ENCODE results near the gene VGF. TPM values are rescaled to one million over a fixed set of nuclear protein-coding genes. Genes with fewer than 3 reads are reported as not detected.

VGF gene
- total RNA-seq, 3 donors from 2014 or later: 0.38 to 0.84 (median 0.46) TPM

DNA sequence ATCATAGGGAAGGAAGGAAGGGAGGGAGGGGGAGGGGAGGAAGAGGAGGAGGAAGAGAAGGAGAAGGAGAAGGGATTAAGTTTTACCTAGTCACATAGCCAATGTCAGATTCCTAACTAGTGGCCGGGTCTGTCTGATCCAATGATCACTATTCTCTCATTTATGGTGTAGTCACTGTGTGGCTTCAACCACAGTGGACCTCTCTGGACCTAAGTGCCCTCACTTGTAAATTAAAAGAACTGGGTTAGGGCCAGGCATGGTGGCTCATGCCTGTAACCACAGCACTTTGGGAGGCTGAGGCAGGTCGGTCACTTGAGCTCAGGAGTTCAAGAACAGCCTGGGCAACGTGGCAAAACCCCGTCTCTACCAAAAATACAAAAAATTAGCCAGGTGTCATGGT lies 45.1 kb downstream of the VGF start:
- intact Hi-C loops (cut with DNase I, micrococcal nuclease): no loop called here
- TF ChIP-seq, protein P1, sequence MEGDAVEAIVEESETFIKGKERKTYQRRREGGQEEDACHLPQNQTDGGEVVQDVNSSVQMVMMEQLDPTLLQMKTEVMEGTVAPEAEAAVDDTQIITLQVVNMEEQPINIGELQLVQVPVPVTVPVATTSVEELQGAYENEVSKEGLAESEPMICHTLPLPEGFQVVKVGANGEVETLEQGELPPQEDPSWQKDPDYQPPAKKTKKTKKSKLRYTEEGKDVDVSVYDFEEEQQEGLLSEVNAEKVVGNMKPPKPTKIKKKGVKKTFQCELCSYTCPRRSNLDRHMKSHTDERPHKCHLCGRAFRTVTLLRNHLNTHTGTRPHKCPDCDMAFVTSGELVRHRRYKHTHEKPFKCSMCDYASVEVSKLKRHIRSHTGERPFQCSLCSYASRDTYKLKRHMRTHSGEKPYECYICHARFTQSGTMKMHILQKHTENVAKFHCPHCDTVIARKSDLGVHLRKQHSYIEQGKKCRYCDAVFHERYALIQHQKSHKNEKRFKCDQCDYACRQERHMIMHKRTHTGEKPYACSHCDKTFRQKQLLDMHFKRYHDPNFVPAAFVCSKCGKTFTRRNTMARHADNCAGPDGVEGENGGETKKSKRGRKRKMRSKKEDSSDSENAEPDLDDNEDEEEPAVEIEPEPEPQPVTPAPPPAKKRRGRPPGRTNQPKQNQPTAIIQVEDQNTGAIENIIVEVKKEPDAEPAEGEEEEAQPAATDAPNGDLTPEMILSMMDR (IDR thresholded peaks at IDR 0.05): no peak
- Histone ChIP-seq H3K9me3 (no peaks in the 10 kb centered on the region), H3K36me3 (ENCODE audit: low read depth) (no peaks in the 10 kb centered on the region), H3K4me1 (ENCODE audit: low read depth) (no peaks in the 10 kb centered on the region), H3K4me3 (no peak overlapping the region)
- ATAC-seq (no peak), DNase-seq (no peak)

DNA sequence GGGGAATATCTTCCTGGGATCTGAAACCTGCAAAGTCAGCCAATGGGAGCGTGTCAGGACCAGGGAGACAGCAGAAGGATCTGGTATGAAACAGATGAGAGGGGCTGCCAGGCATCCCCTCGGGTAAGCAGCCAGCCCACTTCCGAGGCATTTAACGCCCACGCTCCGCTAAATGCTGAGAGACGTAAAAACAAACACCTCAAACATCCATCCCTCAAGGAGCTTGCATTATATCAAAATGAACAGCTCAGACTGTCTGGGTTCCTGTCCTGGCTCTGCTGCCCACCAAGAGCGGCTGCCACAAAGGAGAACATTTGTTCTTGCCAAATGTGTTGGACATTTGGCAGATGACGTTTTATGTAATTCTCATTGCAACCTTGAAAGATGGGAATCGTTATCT lies 45.5 kb downstream of the VGF start:
- no peak for DNase-seq
- Histone ChIP-seq H3K4me1 (ENCODE audit: low read depth) (no peaks in the 10 kb centered on the region), H3K36me3 (ENCODE audit: low read depth) (no peaks in the 10 kb centered on the region), H3K4me3 (no peak overlapping the region), H3K9me3 (no peaks in the 10 kb centered on the region)
- intact Hi-C loops (cut with DNase I, micrococcal nuclease): no loop called here
- ATAC-seq: no peak
- TF ChIP-seq, protein P1 (IDR thresholded peaks at IDR 0.05): no peak

DNA sequence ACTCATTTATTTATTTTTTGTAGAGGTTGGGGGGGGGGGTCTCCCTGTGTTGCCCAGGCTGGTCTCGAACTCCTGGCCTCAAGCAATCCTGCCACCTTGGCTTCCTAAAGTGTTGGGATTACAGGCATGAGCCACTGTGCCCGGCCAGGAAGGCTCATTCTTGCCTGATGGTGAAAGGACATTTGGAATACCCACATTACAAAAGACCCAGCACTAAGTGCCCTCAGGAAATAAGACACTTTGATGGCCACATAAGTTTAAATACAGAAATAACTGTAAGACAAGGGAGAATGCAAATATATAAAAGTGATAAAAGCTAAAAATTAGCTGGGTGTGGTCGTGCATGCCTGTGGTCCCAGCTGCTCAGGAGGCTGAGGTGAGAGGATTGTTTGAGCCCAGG lies 46.5 kb downstream of the VGF start:
- Histone ChIP-seq H3K4me3 (no peak overlapping the region), H3K4me1 (ENCODE audit: low read depth) (no peaks in the 10 kb centered on the region), H3K36me3 (ENCODE audit: low read depth) (no peaks in the 10 kb centered on the region), H3K9me3 (no peaks in the 10 kb centered on the region)
- ATAC-seq (no peak), DNase-seq (no peak)
- intact Hi-C loops (cut with DNase I, micrococcal nuclease): no loop called here
- TF ChIP-seq, protein P1 (IDR thresholded peaks at IDR 0.05): no peak

DNA sequence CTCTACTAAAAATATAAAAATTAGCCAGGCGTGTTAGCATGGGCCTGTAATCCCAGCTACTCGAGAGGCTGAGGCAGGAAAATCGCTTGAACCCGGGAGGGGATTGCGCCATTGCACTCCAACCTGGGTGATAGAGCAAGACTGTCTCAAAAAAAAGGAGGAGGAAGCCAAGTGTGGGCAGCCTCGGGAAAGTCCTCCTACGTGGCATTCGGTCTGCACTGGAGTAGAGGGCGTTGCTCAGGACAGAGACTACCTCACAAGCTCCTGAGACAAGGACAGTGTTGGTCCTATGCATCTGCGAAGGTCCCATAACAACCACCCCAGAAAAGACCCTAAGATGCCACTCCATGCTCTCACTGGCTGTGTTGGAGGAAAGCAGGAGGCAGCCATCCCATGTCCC lies 48.5 kb downstream of the VGF start:
- Histone ChIP-seq H3K36me3 (ENCODE audit: low read depth) (no peaks in the 10 kb centered on the region), H3K4me1 (ENCODE audit: low read depth) (no peaks in the 10 kb centered on the region), H3K4me3 (no peak overlapping the region), H3K9me3 (no peaks in the 10 kb centered on the region)
- ATAC-seq (no peak), DNase-seq (no peak)
- intact Hi-C loops (cut with DNase I, micrococcal nuclease): no loop called here
- TF ChIP-seq, protein P1 (IDR thresholded peaks at IDR 0.05): no peak

DNA sequence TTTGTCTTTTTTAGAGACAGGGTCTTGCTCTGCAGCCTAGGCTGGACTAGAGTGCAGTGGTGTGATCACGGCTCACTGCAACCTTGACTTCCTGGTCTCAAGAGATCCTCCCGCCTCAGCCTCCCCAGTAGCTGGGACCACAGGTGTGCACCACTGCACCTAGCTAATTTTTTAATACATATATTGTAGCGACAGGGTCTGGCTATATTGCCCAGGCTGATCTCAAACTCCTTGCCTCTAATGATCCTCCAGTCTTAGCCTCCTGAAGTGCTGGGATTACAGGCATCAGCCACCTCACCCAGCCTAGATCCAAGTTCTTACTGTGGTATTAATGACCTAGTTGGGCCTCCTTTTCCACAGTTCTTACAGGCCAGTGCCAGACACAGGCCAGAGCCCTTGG lies 50.2 kb downstream of the VGF start:
- Histone ChIP-seq H3K4me3 (no peak overlapping the region), H3K9me3 (no peaks in the 10 kb centered on the region), H3K36me3 (ENCODE audit: low read depth) (no peaks in the 10 kb centered on the region), H3K4me1 (ENCODE audit: low read depth) (no peaks in the 10 kb centered on the region)
- no peak for ATAC-seq
- TF ChIP-seq, protein P1 (IDR thresholded peaks at IDR 0.05): no peak
- no peak for DNase-seq
- intact Hi-C loops (cut with DNase I, micrococcal nuclease): no loop called here

DNA sequence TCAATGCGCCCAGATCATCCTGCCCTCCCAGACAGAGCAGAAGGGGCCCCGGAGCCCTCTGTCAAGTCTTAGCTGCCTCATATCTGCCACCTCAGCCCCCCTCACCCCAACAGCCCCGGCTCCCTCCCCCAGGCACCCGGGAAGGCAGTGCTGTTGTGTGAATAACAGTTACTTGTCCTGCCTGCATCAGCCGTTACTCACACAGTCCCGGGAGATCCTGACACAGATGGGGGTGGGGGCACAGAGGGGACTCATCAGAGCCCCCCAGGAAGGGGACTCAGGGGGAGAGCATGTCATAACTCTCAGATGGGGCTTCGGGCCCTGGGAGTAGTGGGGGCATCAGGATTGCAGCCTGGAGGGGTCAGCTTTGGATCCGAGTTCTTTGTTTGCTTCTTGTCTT lies 50.9 kb downstream of the VGF start:
- ATAC-seq (no peak), DNase-seq (no peak)
- Histone ChIP-seq H3K4me3 (no peak overlapping the region), H3K4me1 (ENCODE audit: low read depth) (no peaks in the 10 kb centered on the region), H3K36me3 (ENCODE audit: low read depth) (no peaks in the 10 kb centered on the region), H3K9me3 (no peaks in the 10 kb centered on the region)
- intact Hi-C loops (cut with DNase I, micrococcal nuclease): no loop called here
- TF ChIP-seq, protein P1 (IDR thresholded peaks at IDR 0.05): no peak
